Measurements from ENCODE around the gene TF. TPM values are rescaled to one million over a fixed set of nuclear protein-coding genes. Genes with fewer than 3 reads are reported as not detected.

TF gene
- total RNA-seq = under 1 TPM; 0.21 to 0.45 TPM

GRCh38 chr3:133745981-133746711 is at the start of gene TF:
TSS of gene TF (plus strand) at chr3:133746393. CDS start at chr3:133746441, 48 bp downstream.
- ChIA-PET CTCF (no interaction called here), POLR2A (no interaction called here)
- H3K4me3 Mint-ChIP-seq = no peak within 1 kb of the TSS
- H3K27me3 Mint-ChIP-seq = peaks cover 57% of the 10 kb centered on the region
- no peaks in the 10 kb centered on the region for H3K9me3 Mint-ChIP-seq
- no peak for DNase-seq
- H3K27ac Mint-ChIP-seq = no peak within 1 kb of the TSS
- no peaks in the 10 kb centered on the region for H3K4me1 Mint-ChIP-seq
- no peaks in the 10 kb centered on the region for H3K36me3 Mint-ChIP-seq (ENCODE audit: low read depth)

- ChIA-PET POLR2A (no interaction called here), CTCF (no interaction called here)
- H3K27me3 Mint-ChIP-seq = no peaks in the 10 kb centered on the region
- H3K9me3 Mint-ChIP-seq = no peaks in the 10 kb centered on the region
- H3K36me3 Mint-ChIP-seq (ENCODE audit: low read depth) = no peaks in the 10 kb centered on the region
- H3K4me3 Mint-ChIP-seq = no peak overlapping the region
- H3K27ac Mint-ChIP-seq = no peak overlapping the region
- no peaks in the 10 kb centered on the region for H3K4me1 Mint-ChIP-seq
- DNase-seq = no peak
Observed at GRCh38 chr3:133697960-133698359, 48.2 kb upstream of the TF start.

GRCh38 chr3:133699467-133699866 is 46.7 kb upstream of the TF start:
- Mint-ChIP-seq H3K4me1 (no peaks in the 10 kb centered on the region), H3K27me3 (peaks cover 10% of the 10 kb centered on the region), H3K4me3 (no peak overlapping the region), H3K9me3 (no peaks in the 10 kb centered on the region), H3K36me3 (ENCODE audit: low read depth) (no peaks in the 10 kb centered on the region), H3K27ac (no peak overlapping the region)
- POLR2A ChIA-PET = no interaction called here
- CTCF ChIA-PET = no interaction called here
- no peak for DNase-seq

GRCh38 chr3:133699903-133700302 is 46.3 kb upstream of the TF start:
- CTCF ChIA-PET = no interaction called here
- no peak overlapping the region for H3K4me3 Mint-ChIP-seq

GRCh38 chr3:133700351-133700750 is 45.8 kb upstream of the TF start:
- Mint-ChIP-seq H3K4me1 (no peaks in the 10 kb centered on the region), H3K27me3 (peaks cover 11% of the 10 kb centered on the region), H3K27ac (no peak overlapping the region), H3K9me3 (no peaks in the 10 kb centered on the region), H3K36me3 (ENCODE audit: low read depth) (no peaks in the 10 kb centered on the region), H3K4me3 (no peak overlapping the region)
- POLR2A ChIA-PET = no interaction called here
- no peak for DNase-seq
- CTCF ChIA-PET = no interaction called here

More at GRCh38 chr3:133699903-133700302, 46.3 kb upstream of the TF start:
- POLR2A ChIA-PET = no interaction called here
- Mint-ChIP-seq H3K27ac (no peak overlapping the region), H3K4me1 (no peaks in the 10 kb centered on the region), H3K36me3 (ENCODE audit: low read depth) (no peaks in the 10 kb centered on the region), H3K27me3 (peaks cover 10% of the 10 kb centered on the region), H3K9me3 (no peaks in the 10 kb centered on the region)
- no peak for DNase-seq

- Mint-ChIP-seq H3K4me3 (no peak overlapping the region), H3K9me3 (no peaks in the 10 kb centered on the region), H3K36me3 (ENCODE audit: low read depth) (no peaks in the 10 kb centered on the region), H3K4me1 (no peaks in the 10 kb centered on the region), H3K27me3 (peaks cover 19% of the 10 kb centered on the region), H3K27ac (no peak overlapping the region)
- CTCF ChIA-PET = no interaction called here
- DNase-seq = no peak
- POLR2A ChIA-PET = no interaction called here
Observed at GRCh38 chr3:133701435-133702358, 44.5 kb upstream of the TF start.

GRCh38 chr3:133703915-133704314 is 42.3 kb upstream of the TF start:
- Mint-ChIP-seq H3K36me3 (ENCODE audit: low read depth) (no peaks in the 10 kb centered on the region), H3K9me3 (no peaks in the 10 kb centered on the region), H3K27ac (no peak overlapping the region), H3K4me1 (no peaks in the 10 kb centered on the region), H3K4me3 (no peak overlapping the region), H3K27me3 (peaks cover 30% of the 10 kb centered on the region)
- DNase-seq = no peak
- ChIA-PET CTCF (no interaction called here), POLR2A (no interaction called here)

- no peaks in the 10 kb centered on the region for H3K9me3 Mint-ChIP-seq
- H3K4me3 Mint-ChIP-seq = no peak overlapping the region
- no peak overlapping the region for H3K27ac Mint-ChIP-seq
- H3K36me3 Mint-ChIP-seq (ENCODE audit: low read depth) = no peaks in the 10 kb centered on the region
- H3K4me1 Mint-ChIP-seq = no peaks in the 10 kb centered on the region
- CTCF ChIA-PET = no interaction called here
- peaks cover 38% of the 10 kb centered on the region for H3K27me3 Mint-ChIP-seq
- POLR2A ChIA-PET = no interaction called here
- no peak for DNase-seq
Observed at GRCh38 chr3:133706033-133706432, 40.2 kb upstream of the TF start.

- Mint-ChIP-seq H3K27ac (no peak overlapping the region), H3K9me3 (no peaks in the 10 kb centered on the region), H3K4me1 (no peaks in the 10 kb centered on the region), H3K27me3 (peaks cover 30% of the 10 kb centered on the region), H3K36me3 (ENCODE audit: low read depth) (no peaks in the 10 kb centered on the region), H3K4me3 (no peak overlapping the region)
- no peak for DNase-seq
- ChIA-PET CTCF (no interaction called here), POLR2A (no interaction called here)
Observed at GRCh38 chr3:133709139-133709750, 36.9 kb upstream of the TF start.

GRCh38 chr3:133711013-133711412 is 35.2 kb upstream of the TF start:
- no peak overlapping the region for H3K27ac Mint-ChIP-seq

GRCh38 chr3:133712017-133712416 is 34.2 kb upstream of the TF start:
- peaks cover 16% of the 10 kb centered on the region for H3K27me3 Mint-ChIP-seq
- H3K9me3 Mint-ChIP-seq = no peaks in the 10 kb centered on the region
- H3K4me3 Mint-ChIP-seq = no peak overlapping the region
- DNase-seq = no peak
- H3K27ac Mint-ChIP-seq = no peak overlapping the region
- CTCF ChIA-PET = no interaction called here
- POLR2A ChIA-PET = no interaction called here
- no peaks in the 10 kb centered on the region for H3K4me1 Mint-ChIP-seq
- no peaks in the 10 kb centered on the region for H3K36me3 Mint-ChIP-seq (ENCODE audit: low read depth)

More at GRCh38 chr3:133711013-133711412, 35.2 kb upstream of the TF start:
- POLR2A ChIA-PET = no interaction called here
- H3K4me3 Mint-ChIP-seq = no peak overlapping the region
- no peaks in the 10 kb centered on the region for H3K9me3 Mint-ChIP-seq
- H3K27me3 Mint-ChIP-seq = peaks cover 21% of the 10 kb centered on the region
- DNase-seq = no peak
- no peaks in the 10 kb centered on the region for H3K4me1 Mint-ChIP-seq
- H3K36me3 Mint-ChIP-seq (ENCODE audit: low read depth) = no peaks in the 10 kb centered on the region
- CTCF ChIA-PET = no interaction called here

- no peak overlapping the region for H3K4me3 Mint-ChIP-seq
Observed at GRCh38 chr3:133713347-133713746, 32.8 kb upstream of the TF start.

GRCh38 chr3:133717424-133717823 is 28.8 kb upstream of the TF start:
- ChIA-PET POLR2A (no interaction called here), CTCF (no interaction called here)
- Mint-ChIP-seq H3K36me3 (ENCODE audit: low read depth) (no peaks in the 10 kb centered on the region), H3K27me3 (peaks cover 11% of the 10 kb centered on the region), H3K9me3 (peaks cover 2% of the 10 kb centered on the region), H3K4me1 (no peaks in the 10 kb centered on the region), H3K4me3 (no peak overlapping the region), H3K27ac (no peak overlapping the region)
- DNase-seq = no peak

More at GRCh38 chr3:133713347-133713746, 32.8 kb upstream of the TF start:
- H3K9me3 Mint-ChIP-seq = no peaks in the 10 kb centered on the region
- no peak overlapping the region for H3K27ac Mint-ChIP-seq
- no peaks in the 10 kb centered on the region for H3K36me3 Mint-ChIP-seq (ENCODE audit: low read depth)
- POLR2A ChIA-PET = no interaction called here
- CTCF ChIA-PET = no interaction called here
- H3K4me1 Mint-ChIP-seq = no peaks in the 10 kb centered on the region
- DNase-seq = no peak
- peaks cover 8% of the 10 kb centered on the region for H3K27me3 Mint-ChIP-seq

Measured in activated CD4-positive, alpha-beta T cell treated with anti-CD3 and anti-CD28 coated beads, Interleukin-2, amount 10 ng/mL, durations not matched to agents 7 days and 5 days (primary cell).